22Rv1 (cell line): ENCODE measurements around the gene ACAP3.

ENCODE experiments used
- CTCF ChIP-seq: fragments of 450-650 bp; IDR thresholded peaks from 2 replicates; pipeline ENCODE4 v1.5.1; 2017; ENCODE audit warnings: mild to moderate bottlenecking
- ZFX ChIP-seq: fragments of 450-650 bp; IDR thresholded peaks from 2 replicates; pipeline ENCODE4 v1.6.1; 2017; ENCODE audit warnings: antibody characterized with exemption, borderline replicate concordance

GRCh38 chr1:1296070-1297061, 11.4 kb downstream of the ACAP3 start:
- TF ChIP-seq ZFX = no peak
- TF ChIP-seq CTCF = no peak
